HCT116 (cell line): Measurements from ENCODE around the gene INS. TPM values are rescaled to one million over a fixed set of nuclear protein-coding genes. Genes with fewer than 3 reads are reported as not detected.

Experiments used
- ATAC-seq: fragments of 200-7000 bp; cut with Tn5 transposase; 2 replicates; pipeline ENCODE4 v1.9.1; 2020; ENCODE audit warnings: mild to moderate bottlenecking, moderate library complexity
- BruUV-seq: library from RNA; stranded (reverse); fragments of 400-500 nt; replicated peaks from 2 replicates; lab custom pipeline; 2021; lab: Mats Ljungman, UMichigan
- CTCF ChIA-PET: fragments of 300-600 bp; sonication (Branson Sonifier 250); formaldehyde crosslinking; loops from one replicate; lab custom pipeline; 2021; ENCODE audit warnings: antibody characterized with exemption; lab: Charles Lee
- POLR2A ChIA-PET: fragments of 300-600, 350-600 bp; sonication (Branson Sonifier 250); formaldehyde crosslinking; loops from one replicate; lab custom pipeline; 2021; ENCODE audit warnings: antibody characterized with exemption; lab: Charles Lee
- RAD21 ChIA-PET, 2 experiments: fragments of 300-600 bp; sonication (Branson Sonifier 250); formaldehyde crosslinking; loops; one replicate each; lab custom pipeline; 2023; ENCODE audit warnings: low total read pairs in 2 of 2; ENCODE audit not compliant: uncharacterized antibody in 2 of 2, unreplicated experiment in 2 of 2, low non-redundant PET in 1 of 2; lab: Charles Lee
- DNase-seq: peaks from one replicate; pipeline ENCODE4 v3.0.0-alpha.2; 2010; ENCODE audit warnings: low read depth, low spot score
- H2AFZ ChIP-seq: fragments of 200-600 bp; shearing (Covaris generic), sonication (generic); 2 replicates; pipeline ENCODE4 v1.6.1; 2017; ENCODE audit warnings: low read depth, mixed run types, mixed read lengths, antibody characterized with exemption, low read length; ENCODE audit not compliant: poor library complexity, severe bottlenecking
- H3K27ac ChIP-seq: 2 replicates; pipeline ENCODE4 v1.5.1; 2012; ENCODE audit warnings: low read depth, low read length
- H3K27me3 ChIP-seq: fragments of 200-600 bp; sonication (generic); 2 replicates; pipeline ENCODE4 v1.6.1; 2016; ENCODE audit warnings: mixed run types, low read length, mixed read lengths; ENCODE audit not compliant: insufficient read depth
- H3K36me3 ChIP-seq, 2 experiments: fragments of 200-500 bp in 1 of 2; fragments of 200-600 bp in 1 of 2; sonication (Bioruptor generic) in 1 of 2; sonication (generic) in 1 of 2; 2 replicates each; pipeline versions ENCODE4 v1.5.1 to v1.6.1; 2014 to 2016; ENCODE audit warnings: low read length in 2 of 2, inconsistent platforms in 1 of 2, mixed read lengths in 1 of 2, mixed run types in 1 of 2; ENCODE audit not compliant: insufficient read depth in 2 of 2, control insufficient read depth in 1 of 2
- H3K4me1 ChIP-seq, 2 experiments: fragments of 200-600 bp in 1 of 2; sonication (generic) in 1 of 2; 2 replicates each; pipeline versions ENCODE4 v1.5.1 to v1.6.1; 2012 to 2017; ENCODE audit warnings: low read length in 2 of 2, inconsistent platforms in 1 of 2, mild to moderate bottlenecking in 1 of 2, mixed read lengths in 1 of 2, mixed run types in 1 of 2, moderate library complexity in 1 of 2; ENCODE audit not compliant: insufficient read depth in 2 of 2, control insufficient read depth in 1 of 2
- H3K4me2 ChIP-seq: fragments of 200-600 bp; sonication (generic); 2 replicates; pipeline ENCODE4 v1.6.1; 2017; ENCODE audit warnings: mixed run types, low read length, mixed read lengths
- H3K4me3 ChIP-seq, 2 experiments: fragments of 200-600 bp in 1 of 2; sonication (generic) in 1 of 2; replicated peaks in 1 of 2; 2 replicates each; pipeline ENCODE4 v1.5.1; 2011 to 2016; ENCODE audit warnings: low read length in 2 of 2, control low read depth in 1 of 2, low read depth in 1 of 2, mild to moderate bottlenecking in 1 of 2, mixed read lengths in 1 of 2, mixed run types in 1 of 2
- H3K79me2 ChIP-seq: fragments of 200-600 bp; sonication (generic); 2 replicates; pipeline ENCODE4 v1.6.1; 2017; ENCODE audit warnings: mild to moderate bottlenecking, mixed run types, low read length, moderate library complexity, mixed read lengths; ENCODE audit not compliant: insufficient read depth
- H3K9ac ChIP-seq: fragments of 200-600 bp; sonication (generic); 2 replicates; pipeline ENCODE4 v1.6.1; 2016; ENCODE audit warnings: low read length, mixed read lengths
- H3K9me2 ChIP-seq: fragments of 200-600 bp; sonication (generic), shearing (Covaris generic); 2 replicates; pipeline ENCODE4 v1.6.1; 2017; ENCODE audit warnings: mixed run types, mild to moderate bottlenecking, moderate library complexity; ENCODE audit not compliant: insufficient read depth
- H3K9me3 ChIP-seq, 2 experiments: fragments of 200-500 bp in 1 of 2; fragments of 200-600 bp in 1 of 2; sonication (Bioruptor generic) in 1 of 2; sonication (generic) in 1 of 2; 2 replicates each; pipeline ENCODE4 v1.6.1; 2014 to 2017; ENCODE audit warnings: low read length in 2 of 2, mixed read lengths in 2 of 2, inconsistent platforms in 1 of 2, low read depth in 1 of 2, mild to moderate bottlenecking in 1 of 2, mixed run types in 1 of 2, moderate library complexity in 1 of 2; ENCODE audit not compliant: control insufficient read depth in 1 of 2, insufficient read depth in 1 of 2
- H4K20me1 ChIP-seq: fragments of 200-600 bp; sonication (generic), shearing (Covaris generic); 2 replicates; pipeline ENCODE4 v1.6.1; 2017; ENCODE audit warnings: mixed run types, mild to moderate bottlenecking, moderate library complexity; ENCODE audit not compliant: insufficient read depth
- CBX3 ChIP-seq: IDR thresholded peaks from 2 replicates; pipeline ENCODE4 v1.6.1; 2012; ENCODE audit warnings: low read depth
- ELF1 ChIP-seq: IDR thresholded peaks from 2 replicates; pipeline ENCODE4 v1.6.1; 2012; ENCODE audit warnings: low read depth, borderline replicate concordance
- EZH2 ChIP-seq: fragments of 200-600 bp; sonication (generic); IDR thresholded peaks from 2 replicates; pipeline ENCODE4 v1.6.1; 2017; ENCODE audit warnings: antibody characterized with exemption, mixed run types
- FOSL1 ChIP-seq: IDR thresholded peaks from 2 replicates; pipeline ENCODE4 v1.6.1; 2012; ENCODE audit warnings: low read depth
- JUND ChIP-seq: IDR thresholded peaks from 2 replicates; pipeline ENCODE4 v1.6.1; 2012
- POLR2A ChIP-seq: IDR thresholded peaks from 2 replicates; pipeline ENCODE4 v1.7.0; 2011; ENCODE audit warnings: borderline replicate concordance; ENCODE audit not compliant: insufficient read depth, insufficient read length; ENCODE audit errors: extremely low read depth
- POLR2AphosphoS5 ChIP-seq: IDR thresholded peaks from 2 replicates; pipeline ENCODE4 v1.6.1; 2011; ENCODE audit warnings: mild to moderate bottlenecking, low read depth, low read length, moderate library complexity
- RAD21 ChIP-seq: IDR thresholded peaks from 2 replicates; pipeline ENCODE4 v1.6.1; 2012; ENCODE audit warnings: low read depth, mild to moderate bottlenecking
- SIN3A ChIP-seq: IDR thresholded peaks from 2 replicates; pipeline ENCODE4 v1.6.1; 2012; ENCODE audit warnings: low read depth
- SP1 ChIP-seq: IDR thresholded peaks from 2 replicates; pipeline ENCODE4 v1.6.1; 2012; ENCODE audit warnings: low read depth
- SRF ChIP-seq: IDR thresholded peaks from 2 replicates; pipeline ENCODE4 v1.6.1; 2012; ENCODE audit warnings: low read depth
- ZNF274 ChIP-seq: fragments of 200-500 bp; sonication (Bioruptor generic); IDR thresholded peaks from 2 replicates; pipeline ENCODE4 v1.6.1; 2014; ENCODE audit warnings: mild to moderate bottlenecking, low read depth, low read length, inconsistent platforms
- intact Hi-C: fragments of 100-400 bp; cut with micrococcal nuclease; formaldehyde crosslinking; loops from 2 replicates; pipeline ENCODE4 v1.10.0; 2022
- total RNA-seq: library from RNA; stranded (reverse); gene quantifications from one replicate; pipeline ENCODE4 v1.2.1, GENCODE V29; 2021; ENCODE audit not compliant: unreplicated experiment
- TF ChIP-seq, protein P1 (sequence below): IDR thresholded peaks from 2 replicates; pipeline ENCODE4 v1.6.1; 2011; ENCODE audit warnings: mild to moderate bottlenecking, low read length, moderate library complexity; ENCODE audit not compliant: insufficient replicate concordance; ENCODE audit errors: extremely low read depth

The INS gene
- total RNA-seq, 1 experiment from 2014 or later, result 0.44 TPM

- no peak overlapping the region for H3K9ac ChIP-seq
- H3K27me3 ChIP-seq, result no peaks in the 10 kb centered on the region
- ChIA-PET POLR2A (no interaction called here), RAD21 (no interaction called here), CTCF (no interaction called here)
- no peaks in the 10 kb centered on the region for H3K36me3 ChIP-seq
- H2AFZ ChIP-seq, result no peak overlapping the region
- no peaks in the 10 kb centered on the region for H3K9me2 ChIP-seq
- no TSS peak for BruUV-seq
- no peak overlapping the region for H3K4me3 ChIP-seq
- no peak for ATAC-seq
- no peak for TF ChIP-seq SIN3A
- TF ChIP-seq POLR2A, result no peak
- TF ChIP-seq ZNF274, result no peak
- TF ChIP-seq, protein P1, sequence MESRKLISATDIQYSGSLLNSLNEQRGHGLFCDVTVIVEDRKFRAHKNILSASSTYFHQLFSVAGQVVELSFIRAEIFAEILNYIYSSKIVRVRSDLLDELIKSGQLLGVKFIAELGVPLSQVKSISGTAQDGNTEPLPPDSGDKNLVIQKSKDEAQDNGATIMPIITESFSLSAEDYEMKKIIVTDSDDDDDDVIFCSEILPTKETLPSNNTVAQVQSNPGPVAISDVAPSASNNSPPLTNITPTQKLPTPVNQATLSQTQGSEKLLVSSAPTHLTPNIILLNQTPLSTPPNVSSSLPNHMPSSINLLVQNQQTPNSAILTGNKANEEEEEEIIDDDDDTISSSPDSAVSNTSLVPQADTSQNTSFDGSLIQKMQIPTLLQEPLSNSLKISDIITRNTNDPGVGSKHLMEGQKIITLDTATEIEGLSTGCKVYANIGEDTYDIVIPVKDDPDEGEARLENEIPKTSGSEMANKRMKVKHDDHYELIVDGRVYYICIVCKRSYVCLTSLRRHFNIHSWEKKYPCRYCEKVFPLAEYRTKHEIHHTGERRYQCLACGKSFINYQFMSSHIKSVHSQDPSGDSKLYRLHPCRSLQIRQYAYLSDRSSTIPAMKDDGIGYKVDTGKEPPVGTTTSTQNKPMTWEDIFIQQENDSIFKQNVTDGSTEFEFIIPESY, result no peak
- TF ChIP-seq FOSL1, result no peak
- H3K79me2 ChIP-seq, result no peaks in the 10 kb centered on the region
- DNase-seq, result no peak
- peaks cover 13 to 17% of the 10 kb centered on the region in 2 experiments for H3K4me1 ChIP-seq
- no peaks in the 10 kb centered on the region for H4K20me1 ChIP-seq
- H3K9me3 ChIP-seq, result no peaks in the 10 kb centered on the region
- H3K27ac ChIP-seq, result no peak overlapping the region
- intact Hi-C loops, result no loop called here
- no peak overlapping the region for H3K4me2 ChIP-seq
These were observed 48.9 kb upstream of the INS start for GRCh38 chr11:2209900-2210321.

GRCh38 chr11:2209370-2209801 is 48.4 kb upstream of the INS start:
- no peak overlapping the region for H3K4me2 ChIP-seq
- no peak overlapping the region for H3K9ac ChIP-seq
- ChIA-PET RAD21 (no interaction called here), POLR2A (no interaction called here), CTCF (interaction anchor here (1.0 kb wide), 1 partner anchor 96 kb away, joined by 4 read pairs; no protein-coding TSS in a partner anchor)
- no peak for DNase-seq
- no peak overlapping the region for H2AFZ ChIP-seq
- no peak overlapping the region for H3K4me3 ChIP-seq
- no peaks in the 10 kb centered on the region for H3K79me2 ChIP-seq
- H3K27ac ChIP-seq, result no peak overlapping the region
- no peaks in the 10 kb centered on the region for H3K9me2 ChIP-seq
- H3K9me3 ChIP-seq, result no peaks in the 10 kb centered on the region
- H3K27me3 ChIP-seq, result no peaks in the 10 kb centered on the region
- no TSS peak for BruUV-seq
- H3K36me3 ChIP-seq, result no peaks in the 10 kb centered on the region
- peaks cover 13 to 17% of the 10 kb centered on the region in 2 experiments for H3K4me1 ChIP-seq
- no peak for TF ChIP-seq SP1
- TF ChIP-seq EZH2, result no peak
- no peak for TF ChIP-seq FOSL1
- no peak for TF ChIP-seq RAD21
- TF ChIP-seq, protein P1, result no peak
- no peak for TF ChIP-seq JUND
- no peak for TF ChIP-seq POLR2AphosphoS5
- TF ChIP-seq CBX3, result no peak
- TF ChIP-seq ELF1, result no peak
- TF ChIP-seq POLR2A, result no peak
- no peak for TF ChIP-seq SRF
- H4K20me1 ChIP-seq, result no peaks in the 10 kb centered on the region
- intact Hi-C loops, result no loop called here
- ATAC-seq, result no peak
